HG02885 (cell line): Measurements from ENCODE around the gene PNRC1.
"Not testable (repeated sequence)": the region's sequence is repeated elsewhere in the genome, so short reads cannot be mapped to it uniquely, and the experiment has no call there.

Experiments
- ATAC-seq: cut with Tn5 transposase; IDR thresholded peaks from one replicate; pipeline ENCODE4 v1.9.1; 2021; ENCODE audit warnings: mild to moderate bottlenecking; ENCODE audit not compliant: unreplicated experiment, poor library complexity

The PNRC1 gene

GRCh38 chr6:89087881-89088280, 7.3 kb downstream of the PNRC1 start:
- ATAC-seq, result no peak

- peak; percentile 78 for ATAC-seq
Measured at GRCh38 chr6:89098461-89098860, 17.9 kb downstream of the PNRC1 start.

GRCh38 chr6:89100114-89100513, 19.6 kb downstream of the PNRC1 start:
- ATAC-seq, result no peak

- ATAC-seq, result no peak
Measured at GRCh38 chr6:89110284-89110683, 29.7 kb downstream of the PNRC1 start.

GRCh38 chr6:89111933-89112332, 31.4 kb downstream of the PNRC1 start:
- no peak for ATAC-seq

GRCh38 chr6:89116702-89117101, 36.2 kb downstream of the PNRC1 start:
- no peak for ATAC-seq

- ATAC-seq, result peak; percentile 88
Measured at GRCh38 chr6:89117211-89118108, 36.9 kb downstream of the PNRC1 start, which contains the start of gene SRSF12. TSS of gene SRSF12 (minus strand) at chr6:89118071. CDS start at chr6:89117887, 184 bp downstream.

- ATAC-seq, result no peak
Measured at GRCh38 chr6:89118931-89119330, 38.4 kb downstream of the PNRC1 start.

GRCh38 chr6:89120371-89120770, 39.8 kb downstream of the PNRC1 start:
- no peak for ATAC-seq

- ATAC-seq, result no peak
Measured at GRCh38 chr6:89121934-89122333, 41.4 kb downstream of the PNRC1 start.

- ATAC-seq, result peak; percentile 65
Measured at GRCh38 chr6:89122625-89123024, 42.1 kb downstream of the PNRC1 start.

- not testable (repeated sequence) for ATAC-seq
Measured at GRCh38 chr6:89128256-89128671, 47.7 kb downstream of the PNRC1 start.

GRCh38 chr6:89131599-89131998, 51.0 kb downstream of the PNRC1 start:
- ATAC-seq, result no peak

GRCh38 chr6:89132057-89132456, 51.5 kb downstream of the PNRC1 start:
- no peak for ATAC-seq

- ATAC-seq, result no peak
Measured at GRCh38 chr6:89133981-89134380, 53.4 kb downstream of the PNRC1 start.

GRCh38 chr6:89134723-89135122, 54.2 kb downstream of the PNRC1 start:
- ATAC-seq, result no peak
